NCI-H748 (cell line): ENCODE results near the gene PLXNA2.

Source experiments
- DNase-seq: peaks from one replicate; lab custom pipeline; 2025; ENCODE audit not compliant: unreplicated experiment; lab: John Stamatoyannopoulos, UW

Gene PLXNA2

GRCh38 chr1:207983044-207983635 is 261.0 kb downstream of the PLXNA2 start:
- no peak for DNase-seq

- DNase-seq, result peak; percentile 6
Measured at GRCh38 chr1:207981976-207982375, 262.2 kb downstream of the PLXNA2 start.

GRCh38 chr1:207978441-207978840 is 265.7 kb downstream of the PLXNA2 start:
- no peak for DNase-seq

- no peak for DNase-seq
Measured at GRCh38 chr1:207977876-207978275, 266.3 kb downstream of the PLXNA2 start.

- no peak for DNase-seq
Measured at GRCh38 chr1:207973898-207974568, 270.2 kb downstream of the PLXNA2 start.

GRCh38 chr1:207972337-207972736 is 271.8 kb downstream of the PLXNA2 start:
- DNase-seq, result no peak
